ENCODE data around the gene USP50.
"Not testable (repeated sequence)": the region's sequence is repeated elsewhere in the genome, so short reads cannot be mapped to it uniquely, and the experiment has no call there.

USP50 gene

GRCh38 chr15:50503144-50503543 lies 43.3 kb downstream of the USP50 start:
- DNase-seq = no peak

GRCh38 chr15:50501815-50502214 lies 44.7 kb downstream of the USP50 start:
- DNase-seq = no peak

- DNase-seq = no peak
Observed at GRCh38 chr15:50500352-50500751, 46.1 kb downstream of the USP50 start.

- DNase-seq = no peak
Observed at GRCh38 chr15:50496692-50497091, 49.8 kb downstream of the USP50 start.

GRCh38 chr15:50494547-50494946 lies 51.9 kb downstream of the USP50 start:
- not testable (repeated sequence) for DNase-seq

GRCh38 chr15:50493625-50494024 lies 52.8 kb downstream of the USP50 start:
- DNase-seq = no peak

GRCh38 chr15:50487287-50487686 lies 59.2 kb downstream of the USP50 start:
- no peak for DNase-seq

- no peak for DNase-seq
Observed at GRCh38 chr15:50485389-50485788, 61.1 kb downstream of the USP50 start.

- no peak for DNase-seq
Observed at GRCh38 chr15:50484781-50485180, 61.7 kb downstream of the USP50 start.

GRCh38 chr15:50476143-50476542 lies 70.3 kb downstream of the USP50 start:
- no peak for DNase-seq

GRCh38 chr15:50471072-50471471 lies 75.4 kb downstream of the USP50 start:
- DNase-seq = no peak

GRCh38 chr15:50463423-50464358 lies 82.8 kb downstream of the USP50 start:
- peak; percentile 17 for DNase-seq

- DNase-seq = peak; percentile 10
Observed at GRCh38 chr15:50458348-50459112, 87.9 kb downstream of the USP50 start.

- DNase-seq = peak; percentile 46
Observed at GRCh38 chr15:50452927-50453326, 93.5 kb downstream of the USP50 start.
